Measurements from ENCODE around the gene C4BPB. TPM values are rescaled to one million over a fixed set of nuclear protein-coding genes. Genes with fewer than 3 reads are reported as not detected.

The C4BPB gene
- total and polyA plus RNA-seq, 7 experiments from 2014 or later, result 0.45 to 4.9 (median 1.3) TPM

GRCh38 chr1:207112616-207113296, 24.1 kb downstream of the C4BPB start:
- Histone ChIP-seq H3K27me3 (ENCODE audit: control insufficient read depth in 2 of 2, insufficient read depth in 2 of 2, low read length in 2 of 2) (no peaks in the 10 kb centered on the region), H3K4me3 (ENCODE audit: low read length) (no peak overlapping the region), H3K36me3 (ENCODE audit: control insufficient read depth in 2 of 3, insufficient read depth in 3 of 3, low read length in 3 of 3) (no peaks in the 10 kb centered on the region), H3K4me1 (ENCODE audit: control insufficient read depth in 2 of 2, insufficient read depth in 2 of 2, low read length in 2 of 2) (no peaks in the 10 kb centered on the region), H3K27ac (ENCODE audit: low read depth, low read length) (no peak overlapping the region), H3K9me3 (ENCODE audit: control insufficient read depth in 2 of 3, low read length in 3 of 3) (no peaks in the 10 kb centered on the region)
- CTCF ChIA-PET, result no interaction called here
- intact Hi-C loops (cut with micrococcal nuclease), result no loop called here
- peaks cover 1 to 31% (median 4%) of the 10 kb centered on the region in 5 donors for H3K27me3 Mint-ChIP-seq
- H3K4me3 Mint-ChIP-seq, result no peak overlapping the region
- no peaks in the 10 kb centered on the region for H3K4me1 Mint-ChIP-seq
- ATAC-seq, result no peak
- no peak for DNase-seq
- no peak overlapping the region for H3K27ac Mint-ChIP-seq
- no peaks in the 10 kb centered on the region for H3K9me3 Mint-ChIP-seq
- POLR2A ChIA-PET, result no interaction called here
- H3K36me3 Mint-ChIP-seq, result no peaks in the 10 kb centered on the region

- Histone ChIP-seq H3K4me3 (ENCODE audit: low read length) (no peak overlapping the region), H3K27me3 (ENCODE audit: control insufficient read depth in 2 of 2, insufficient read depth in 2 of 2, low read length in 2 of 2) (no peaks in the 10 kb centered on the region), H3K9me3 (ENCODE audit: control insufficient read depth in 2 of 3, low read length in 3 of 3) (no peaks in the 10 kb centered on the region), H3K4me1 (ENCODE audit: control insufficient read depth in 2 of 2, insufficient read depth in 2 of 2, low read length in 2 of 2) (no peaks in the 10 kb centered on the region), H3K27ac (ENCODE audit: low read depth, low read length) (no peak overlapping the region), H3K36me3 (ENCODE audit: control insufficient read depth in 2 of 3, insufficient read depth in 3 of 3, low read length in 3 of 3) (no peaks in the 10 kb centered on the region)
- Mint-ChIP-seq H3K4me1 (no peaks in the 10 kb centered on the region), H3K36me3 (no peaks in the 10 kb centered on the region), H3K27ac (no peak overlapping the region), H3K27me3 (peaks cover 0 to 25% (median 4%) of the 10 kb centered on the region in 5 donors), H3K4me3 (no peak overlapping the region), H3K9me3 (no peaks in the 10 kb centered on the region)
- DNase-seq (no peak), ATAC-seq (no peak)
- POLR2A ChIA-PET, result interaction anchor here (1.2 kb wide), 1 partner anchor 206 kb away, joined by 3 read pairs; the partner anchor contains the start of gene CD55
- intact Hi-C loops (cut with micrococcal nuclease), result no loop called here
- CTCF ChIA-PET, result no interaction called here
Measured at GRCh38 chr1:207115269-207115668, 26.6 kb downstream of the C4BPB start.

- Mint-ChIP-seq H3K27me3 (peaks cover 0 to 20% (median 14%) of the 10 kb centered on the region in 5 donors), H3K4me3 (no peak overlapping the region), H3K9me3 (peaks cover 14 to 31% (median 20%) of the 10 kb centered on the region in 11 donors), H3K36me3 (peaks cover 2 to 18% (median 14%) of the 10 kb centered on the region in 5 donors), H3K4me1 (no peaks in the 10 kb centered on the region), H3K27ac (no peak overlapping the region)
- ATAC-seq (no peak), DNase-seq (no peak)
- intact Hi-C loops (cut with micrococcal nuclease), result no loop called here
- H3K27ac ChIP-seq (ENCODE audit: low read depth, low read length), result no peak overlapping the region
- ChIA-PET POLR2A (no interaction called here), CTCF (no interaction called here)
- no peak overlapping the region for H3K4me3 ChIP-seq (ENCODE audit: low read length)
- no peaks in the 10 kb centered on the region for H3K27me3 ChIP-seq (ENCODE audit: control insufficient read depth in 2 of 2, insufficient read depth in 2 of 2, low read length in 2 of 2)
- peaks cover 0 to 19% (median 3%) of the 10 kb centered on the region in 3 experiments for H3K9me3 ChIP-seq (ENCODE audit: control insufficient read depth in 2 of 3, low read length in 3 of 3)
- no peaks in the 10 kb centered on the region for H3K36me3 ChIP-seq (ENCODE audit: control insufficient read depth in 2 of 3, insufficient read depth in 3 of 3, low read length in 3 of 3)
- no peaks in the 10 kb centered on the region for H3K4me1 ChIP-seq (ENCODE audit: control insufficient read depth in 2 of 2, insufficient read depth in 2 of 2, low read length in 2 of 2)
Measured at GRCh38 chr1:207124389-207124788, 35.7 kb downstream of the C4BPB start.

GRCh38 chr1:207128336-207128921, 39.8 kb downstream of the C4BPB start:
- no peaks in the 10 kb centered on the region for H3K4me1 ChIP-seq (ENCODE audit: control insufficient read depth in 2 of 2, insufficient read depth in 2 of 2, low read length in 2 of 2)
- intact Hi-C loops (cut with micrococcal nuclease), result no loop called here
- ChIA-PET CTCF (no interaction called here), POLR2A (no interaction called here)
- Mint-ChIP-seq H3K27me3 (peaks cover 0 to 14% (median 12%) of the 10 kb centered on the region in 5 donors), H3K27ac (no peak overlapping the region), H3K4me1 (no peaks in the 10 kb centered on the region), H3K4me3 (no peak overlapping the region), H3K9me3 (peaks cover 22 to 48% (median 32%) of the 10 kb centered on the region in 11 donors), H3K36me3 (peaks cover 2 to 24% (median 18%) of the 10 kb centered on the region in 5 donors)
- no peak overlapping the region for H3K27ac ChIP-seq (ENCODE audit: low read depth, low read length)
- no peaks in the 10 kb centered on the region for H3K36me3 ChIP-seq (ENCODE audit: control insufficient read depth in 2 of 3, insufficient read depth in 3 of 3, low read length in 3 of 3)
- DNase-seq, result no peak
- H3K27me3 ChIP-seq (ENCODE audit: control insufficient read depth in 2 of 2, insufficient read depth in 2 of 2, low read length in 2 of 2), result no peaks in the 10 kb centered on the region
- H3K4me3 ChIP-seq (ENCODE audit: low read length), result no peak overlapping the region
- no peak for ATAC-seq
- peaks cover 0 to 20% (median 3%) of the 10 kb centered on the region in 3 experiments for H3K9me3 ChIP-seq (ENCODE audit: control insufficient read depth in 2 of 3, low read length in 3 of 3)

GRCh38 chr1:207129053-207129452, 40.4 kb downstream of the C4BPB start:
- H3K36me3 ChIP-seq (ENCODE audit: control insufficient read depth in 2 of 3, insufficient read depth in 3 of 3, low read length in 3 of 3), result no peaks in the 10 kb centered on the region
- Mint-ChIP-seq H3K36me3 (peaks cover 2 to 24% (median 18%) of the 10 kb centered on the region in 5 donors), H3K27me3 (peaks cover 0 to 13% (median 10%) of the 10 kb centered on the region in 5 donors), H3K4me3 (no peak overlapping the region), H3K4me1 (no peaks in the 10 kb centered on the region), H3K9me3 (peaks cover 22 to 48% (median 31%) of the 10 kb centered on the region in 11 donors), H3K27ac (no peak overlapping the region)
- POLR2A ChIA-PET, result no interaction called here
- H3K27me3 ChIP-seq (ENCODE audit: control insufficient read depth in 2 of 2, insufficient read depth in 2 of 2, low read length in 2 of 2), result no peaks in the 10 kb centered on the region
- intact Hi-C loops (cut with micrococcal nuclease), result no loop called here
- H3K4me1 ChIP-seq (ENCODE audit: control insufficient read depth in 2 of 2, insufficient read depth in 2 of 2, low read length in 2 of 2), result no peaks in the 10 kb centered on the region
- DNase-seq (no peak), ATAC-seq (no peak)
- H3K4me3 ChIP-seq (ENCODE audit: low read length), result no peak overlapping the region
- CTCF ChIA-PET, result interaction anchor here (0.6 kb wide), 1 partner anchor 668 kb away, joined by 3 read pairs; no protein-coding TSS in a partner anchor
- peaks cover 0 to 20% (median 3%) of the 10 kb centered on the region in 3 experiments for H3K9me3 ChIP-seq (ENCODE audit: control insufficient read depth in 2 of 3, low read length in 3 of 3)
- H3K27ac ChIP-seq (ENCODE audit: low read depth, low read length), result no peak overlapping the region

GRCh38 chr1:207130252-207131036, 41.8 kb downstream of the C4BPB start:
- no peak for ATAC-seq
- ChIA-PET CTCF (no interaction called here), POLR2A (no interaction called here)
- intact Hi-C loops (cut with micrococcal nuclease), result no loop called here
- Histone ChIP-seq H3K36me3 (ENCODE audit: control insufficient read depth in 2 of 3, insufficient read depth in 3 of 3, low read length in 3 of 3) (no peaks in the 10 kb centered on the region), H3K4me3 (ENCODE audit: low read length) (no peak overlapping the region), H3K4me1 (ENCODE audit: control insufficient read depth in 2 of 2, insufficient read depth in 2 of 2, low read length in 2 of 2) (no peaks in the 10 kb centered on the region), H3K9me3 (ENCODE audit: control insufficient read depth in 2 of 3, low read length in 3 of 3) (peaks cover 0 to 20% (median 3%) of the 10 kb centered on the region in 3 experiments), H3K27me3 (ENCODE audit: control insufficient read depth in 2 of 2, insufficient read depth in 2 of 2, low read length in 2 of 2) (no peaks in the 10 kb centered on the region), H3K27ac (ENCODE audit: low read depth, low read length) (no peak overlapping the region)
- no peaks in the 10 kb centered on the region for H3K4me1 Mint-ChIP-seq
- H3K9me3 Mint-ChIP-seq, result peaks cover 22 to 43% (median 29%) of the 10 kb centered on the region in 11 donors
- no peak overlapping the region for H3K4me3 Mint-ChIP-seq
- no peak overlapping the region for H3K27ac Mint-ChIP-seq
- peaks cover 2 to 23% (median 18%) of the 10 kb centered on the region in 5 donors for H3K36me3 Mint-ChIP-seq
- no peak for DNase-seq
- peaks cover 0 to 8% (median 5%) of the 10 kb centered on the region in 5 donors for H3K27me3 Mint-ChIP-seq

Data from naive thymus-derived CD4-positive, alpha-beta T cell (primary cell).